Heart left ventricle (tissue), 13 donors: Measurements from ENCODE around the gene CLIP2.
"Not testable (repeated sequence)": the region's sequence is repeated elsewhere in the genome, so short reads cannot be mapped to it uniquely, and the experiment has no call there.

Source experiments
- POLR2A ChIP-seq, 2 donors: fragments of 450-650 bp; IDR thresholded peaks; one replicate each; pipeline ENCODE4 v1.6.1; 2017; ENCODE audit warnings: antibody characterized with exemption in 2 of 2, mild to moderate bottlenecking in 2 of 2, moderate library complexity in 2 of 2
- TF ChIP-seq, protein P1 (sequence below), 12 donors: fragments of 200-600 bp; sonication (generic) in 4 of 12; IDR thresholded peaks; one replicate each; pipeline versions ENCODE4 v1.5.0 to v1.8.0; 2018 to 2022; ENCODE audit warnings: antibody characterized with exemption in 12 of 12, mild to moderate bottlenecking in 5 of 12
- donor health status: ischemic (EF 13 %, LVEDD 7.1; RV severe dilation, severe dysfunction).
- donor health status: DM: no; HTN: yes; CAD: no.
- donor health status: DM: no; HTN: no; CAD: no.
- donor health status: ischemic (EF 25% LVEDD 6.9; RV normal size, moderate dysfunction).
- donor health status: ischemic (EF 25% LVEDD 5.7; RV mildly dilated, moderate dysfunction).
- donor health status: ischemic (EF 35%, LVEDD 5.7; RV mildly dilated, moderate dysfunction).
- donor health status: nonischemic (EF 11% LVEDD 7.7; RV severe dilation, severe dysfunction).
- donor health status: DM: yes; HTN: yes; CAD: no.
- donor health status: PGD.
- donor health status: ischemic (EF 29% LVEDD 5.4; RV normal size, mild dysfunction).
- donor health status: nonischemic (EF 23%, LVEDD 6.1; RV moderate dilation, normal function).

DNA sequence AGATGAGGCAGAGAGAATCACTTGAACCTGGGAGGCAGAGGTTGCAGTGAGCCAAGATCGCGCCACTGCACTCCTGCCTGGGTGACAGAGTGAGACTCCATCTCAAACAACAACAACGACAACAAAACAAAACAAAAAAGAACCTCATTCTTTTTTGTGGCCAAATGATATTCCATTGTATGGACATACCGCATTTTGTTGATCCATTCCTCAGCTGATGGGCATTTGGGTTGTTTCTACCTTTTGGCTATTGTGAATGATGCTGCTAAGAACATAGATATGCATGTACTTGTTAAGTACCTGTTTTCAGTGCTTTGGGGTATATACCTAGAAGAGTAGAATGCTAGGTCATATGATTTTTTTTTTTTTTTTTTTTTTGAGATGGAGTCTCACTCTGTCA lies 94.9 kb downstream of the CLIP2 start:
- TF ChIP-seq, protein P1, sequence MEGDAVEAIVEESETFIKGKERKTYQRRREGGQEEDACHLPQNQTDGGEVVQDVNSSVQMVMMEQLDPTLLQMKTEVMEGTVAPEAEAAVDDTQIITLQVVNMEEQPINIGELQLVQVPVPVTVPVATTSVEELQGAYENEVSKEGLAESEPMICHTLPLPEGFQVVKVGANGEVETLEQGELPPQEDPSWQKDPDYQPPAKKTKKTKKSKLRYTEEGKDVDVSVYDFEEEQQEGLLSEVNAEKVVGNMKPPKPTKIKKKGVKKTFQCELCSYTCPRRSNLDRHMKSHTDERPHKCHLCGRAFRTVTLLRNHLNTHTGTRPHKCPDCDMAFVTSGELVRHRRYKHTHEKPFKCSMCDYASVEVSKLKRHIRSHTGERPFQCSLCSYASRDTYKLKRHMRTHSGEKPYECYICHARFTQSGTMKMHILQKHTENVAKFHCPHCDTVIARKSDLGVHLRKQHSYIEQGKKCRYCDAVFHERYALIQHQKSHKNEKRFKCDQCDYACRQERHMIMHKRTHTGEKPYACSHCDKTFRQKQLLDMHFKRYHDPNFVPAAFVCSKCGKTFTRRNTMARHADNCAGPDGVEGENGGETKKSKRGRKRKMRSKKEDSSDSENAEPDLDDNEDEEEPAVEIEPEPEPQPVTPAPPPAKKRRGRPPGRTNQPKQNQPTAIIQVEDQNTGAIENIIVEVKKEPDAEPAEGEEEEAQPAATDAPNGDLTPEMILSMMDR (IDR thresholded peaks at IDR 0.05), result not testable (repeated sequence)
- TF ChIP-seq POLR2A (IDR thresholded peaks at IDR 0.05), result not testable (repeated sequence)
